ENCODE measurements around the gene CYP3A4. TPM values are rescaled to one million over a fixed set of nuclear protein-coding genes. Genes with fewer than 3 reads are reported as not detected.

The CYP3A4 gene
- total RNA-seq, 1 experiment from 2014 or later, result not detected

- Mint-ChIP-seq H3K9me3 (no peaks in the 10 kb centered on the region), H3K27ac (no peak overlapping the region), H3K4me3 (no peak overlapping the region), H3K27me3 (ENCODE audit: low read depth) (peaks cover 3% of the 10 kb centered on the region; the same call in 1 of the 2 replicates), H3K4me1 (peaks cover 0 to 7% of the 10 kb centered on the region in 2 experiments; a peak in 2 of 4 replicates), H3K36me3 (ENCODE audit: insufficient read depth in 1 of 3, low read depth in 3 of 3) (no peaks in the 10 kb centered on the region)
- Histone ChIP-seq H2AK5ac (ENCODE audit: insufficient read length, low read length) (no peak overlapping the region), H4K8ac (replicated peaks; ENCODE audit: insufficient read length, low read depth, low read length) (no peak overlapping the region), H4K91ac (ENCODE audit: insufficient read length, low read depth, low read length) (no peak overlapping the region), H3K27me3 (ENCODE audit: insufficient read depth, low read length) (no peaks in the 10 kb centered on the region), H2BK12ac (ENCODE audit: insufficient read length, low read depth, low read length) (no peak overlapping the region), H3K79me1 (ENCODE audit: insufficient read depth, low read depth, low read length, poor library complexity, severe bottlenecking) (no peaks in the 10 kb centered on the region), H4K20me1 (ENCODE audit: control insufficient read depth, insufficient read depth, insufficient read length) (no peaks in the 10 kb centered on the region), H2AFZ (ENCODE audit: low read length) (no peak overlapping the region), H3K23me2 (ENCODE audit: insufficient read length, low read depth, low read length, poor library complexity, severe bottlenecking) (no peaks in the 10 kb centered on the region), H3K18ac (ENCODE audit: insufficient read length, low read depth, low read length) (no peak overlapping the region), H3K79me2 (ENCODE audit: insufficient read depth, low read length) (no peaks in the 10 kb centered on the region), H3K14ac (ENCODE audit: insufficient read depth, low read length) (no peak overlapping the region), H3K23ac (ENCODE audit: insufficient read length, low read depth, low read length) (no peak overlapping the region), H2BK5ac (ENCODE audit: insufficient read length, low read length) (no peak overlapping the region), H3K27ac (ENCODE audit: insufficient read length, low read depth, low read length) (no peak overlapping the region), H2BK20ac (ENCODE audit: low read depth, low read length, poor library complexity, severe bottlenecking) (no peak overlapping the region), H3T11ph (ENCODE audit: low read length) (no peak overlapping the region), H3K4me2 (ENCODE audit: insufficient read depth, insufficient read length, low read length) (no peak overlapping the region), H4K5ac (ENCODE audit: insufficient read length, low read depth, low read length) (no peak overlapping the region), H3K4me1 (ENCODE audit: insufficient read depth, low read length) (no peaks in the 10 kb centered on the region), H3K4ac (ENCODE audit: low read depth, low read length) (no peak overlapping the region), H3K56ac (ENCODE audit: insufficient read length, low read depth, low read length) (no peak overlapping the region), H2BK120ac (ENCODE audit: low read depth, low read length, poor library complexity, severe bottlenecking) (no peak overlapping the region), H2BK15ac (ENCODE audit: low read depth, low read length) (no peak overlapping the region), H3K9ac (ENCODE audit: extremely low read depth, insufficient read length, low read length) (no peak overlapping the region), H3K9me3 (ENCODE audit: control insufficient read depth, low read depth, low read length) (no peaks in the 10 kb centered on the region)
- no peak for DNase-seq
- TF ChIP-seq CTCF (conservative IDR thresholded peaks at IDR 0.05), result no peak
Measured at GRCh38 chr7:99831595-99831994, 47.6 kb upstream of the CYP3A4 start.
